H9 (cell line): ENCODE results near the gene UTS2R. TPM values are rescaled to one million over a fixed set of nuclear protein-coding genes. Genes with fewer than 3 reads are reported as not detected.
"Not testable (repeated sequence)": the region's sequence is repeated elsewhere in the genome, so short reads cannot be mapped to it uniquely, and the experiment has no call there.

Source experiments
- DNase-seq: peaks from one replicate; pipeline ENCODE4 v3.0.0-alpha.2; 2017
- H2AFZ ChIP-seq: one replicate; pipeline ENCODE4 v1.6.1; 2013; ENCODE audit warnings: mild to moderate bottlenecking, low read length, control low read depth, moderate library complexity
- H2AK5ac ChIP-seq: 2 replicates; pipeline ENCODE4 v1.6.1; 2013; ENCODE audit warnings: low read length, control low read depth, mixed read lengths; ENCODE audit not compliant: insufficient read length
- H2BK120ac ChIP-seq: one replicate; pipeline ENCODE4 v1.6.1; 2013; ENCODE audit warnings: low read depth, mild to moderate bottlenecking, low read length, control low read depth, inconsistent platforms; ENCODE audit not compliant: poor library complexity, severe bottlenecking
- H2BK12ac ChIP-seq: 2 replicates; pipeline ENCODE4 v1.6.1; 2013; ENCODE audit warnings: low read length, control low read depth, mixed read lengths, low read depth; ENCODE audit not compliant: insufficient read length
- H2BK15ac ChIP-seq: 2 replicates; pipeline ENCODE4 v1.6.1; 2013; ENCODE audit warnings: low read depth, low read length, control low read depth
- H2BK20ac ChIP-seq: one replicate; pipeline ENCODE4 v1.6.1; 2013; ENCODE audit warnings: low read depth, mild to moderate bottlenecking, low read length, control low read depth, inconsistent platforms; ENCODE audit not compliant: poor library complexity, severe bottlenecking
- H2BK5ac ChIP-seq: 2 replicates; pipeline ENCODE4 v1.6.1; 2013; ENCODE audit warnings: low read length, control low read depth, mixed read lengths; ENCODE audit not compliant: insufficient read length
- H3K14ac ChIP-seq: 2 replicates; pipeline ENCODE4 v1.6.1; 2013; ENCODE audit warnings: low read length, control low read depth; ENCODE audit not compliant: insufficient read depth
- H3K18ac ChIP-seq: 2 replicates; pipeline ENCODE4 v1.6.1; 2013; ENCODE audit warnings: low read depth, mild to moderate bottlenecking, mixed read lengths, low read length, control low read depth; ENCODE audit not compliant: insufficient read length
- H3K23ac ChIP-seq: 2 replicates; pipeline ENCODE4 v1.6.1; 2013; ENCODE audit warnings: low read length, control low read depth, mixed read lengths, low read depth; ENCODE audit not compliant: insufficient read length
- H3K23me2 ChIP-seq: 2 replicates; pipeline ENCODE4 v1.6.1; 2013; ENCODE audit warnings: low read depth, mild to moderate bottlenecking, mixed read lengths, low read length, control low read depth; ENCODE audit not compliant: insufficient read length, poor library complexity, severe bottlenecking
- H3K27ac ChIP-seq: 2 replicates; pipeline ENCODE4 v1.5.1; 2013; ENCODE audit warnings: low read length, control low read depth, mixed read lengths, low read depth; ENCODE audit not compliant: insufficient read length
- H3K27me3 ChIP-seq: 2 replicates; pipeline ENCODE4 v1.6.1; 2013; ENCODE audit warnings: low read length, control low read depth, inconsistent platforms; ENCODE audit not compliant: insufficient read depth
- H3K4ac ChIP-seq: 2 replicates; pipeline ENCODE4 v1.6.1; 2013; ENCODE audit warnings: low read depth, mild to moderate bottlenecking, control low read depth, inconsistent platforms, low read length, moderate library complexity
- H3K4me1 ChIP-seq: 2 replicates; pipeline ENCODE4 v1.6.1; 2013; ENCODE audit warnings: low read length, control low read depth, inconsistent platforms; ENCODE audit not compliant: insufficient read depth
- H3K4me2 ChIP-seq: 2 replicates; pipeline ENCODE4 v1.6.1; 2013; ENCODE audit warnings: low read length, control low read depth, mixed read lengths; ENCODE audit not compliant: insufficient read length, insufficient read depth
- H3K56ac ChIP-seq: 2 replicates; pipeline ENCODE4 v1.6.1; 2013; ENCODE audit warnings: low read depth, mild to moderate bottlenecking, mixed read lengths, low read length, control low read depth; ENCODE audit not compliant: insufficient read length
- H3K79me1 ChIP-seq: 2 replicates; pipeline ENCODE4 v1.6.1; 2013; ENCODE audit warnings: low read depth, mild to moderate bottlenecking, moderate library complexity, low read length, control low read depth, inconsistent platforms; ENCODE audit not compliant: insufficient read depth, poor library complexity, severe bottlenecking
- H3K79me2 ChIP-seq: 2 replicates; pipeline ENCODE4 v1.6.1; 2013; ENCODE audit warnings: low read length, control low read depth, inconsistent platforms; ENCODE audit not compliant: insufficient read depth
- H3K9ac ChIP-seq: 2 replicates; pipeline ENCODE4 v1.6.1; 2013; ENCODE audit warnings: low read length, control low read depth, mixed read lengths; ENCODE audit not compliant: insufficient read length; ENCODE audit errors: extremely low read depth
- H3K9me3 ChIP-seq: one replicate; pipeline ENCODE4 v1.6.1; 2013; ENCODE audit warnings: low read depth, low read length, inconsistent platforms; ENCODE audit not compliant: control insufficient read depth
- H3T11ph ChIP-seq: one replicate; pipeline ENCODE4 v1.6.1; 2013; ENCODE audit warnings: mild to moderate bottlenecking, low read length, control low read depth, inconsistent platforms
- H4K20me1 ChIP-seq: one replicate; pipeline ENCODE4 v1.6.1; 2013; ENCODE audit not compliant: control insufficient read depth, insufficient read length, insufficient read depth
- H4K5ac ChIP-seq: 2 replicates; pipeline ENCODE4 v1.6.1; 2013; ENCODE audit warnings: low read depth, mild to moderate bottlenecking, mixed read lengths, low read length, control low read depth; ENCODE audit not compliant: insufficient read length
- H4K8ac ChIP-seq: replicated peaks from 2 replicates; pipeline ENCODE4 v1.6.1; 2013; ENCODE audit warnings: low read length, control low read depth, mixed read lengths, low read depth; ENCODE audit not compliant: insufficient read length
- H4K91ac ChIP-seq: 2 replicates; pipeline ENCODE4 v1.6.1; 2013; ENCODE audit warnings: low read depth, mild to moderate bottlenecking, moderate library complexity, mixed read lengths, low read length, control low read depth; ENCODE audit not compliant: insufficient read length
- H3K27ac Mint-ChIP-seq, 3 experiments: 2 replicates in 2 of 3; 3 replicates in 1 of 3; pipeline ENCODE4 v1.8.0; 2020 to 2021; ENCODE audit warnings: mixed read lengths in 3 of 3, mild to moderate bottlenecking in 1 of 3, moderate library complexity in 1 of 3
- H3K27me3 Mint-ChIP-seq: 2 replicates; pipeline ENCODE4 v1.8.0; 2021; ENCODE audit warnings: low read depth, mild to moderate bottlenecking, moderate library complexity, mixed read lengths
- H3K36me3 Mint-ChIP-seq, 3 experiments: 2 replicates in 2 of 3; 3 replicates in 1 of 3; pipeline ENCODE4 v1.8.0; 2020 to 2021; ENCODE audit warnings: low read depth in 3 of 3, mixed read lengths in 3 of 3; ENCODE audit not compliant: insufficient read depth in 1 of 3
- H3K4me1 Mint-ChIP-seq, 2 experiments: 2 replicates each; pipeline ENCODE4 v1.8.0; 2020; ENCODE audit warnings: mixed read lengths in 2 of 2
- H3K4me3 Mint-ChIP-seq, 2 experiments: 2 replicates in 1 of 2; 3 replicates in 1 of 2; pipeline ENCODE4 v1.8.0; 2020 to 2021; ENCODE audit warnings: mild to moderate bottlenecking in 2 of 2, mixed read lengths in 2 of 2, moderate library complexity in 1 of 2
- H3K9me3 Mint-ChIP-seq, 2 experiments: 2 replicates in 1 of 2; 3 replicates in 1 of 2; pipeline ENCODE4 v1.8.0; 2020; ENCODE audit warnings: mild to moderate bottlenecking in 2 of 2, mixed read lengths in 2 of 2, moderate library complexity in 1 of 2
- CTCF ChIP-seq: fragments of 200-600 bp; sonication (generic); conservative IDR thresholded peaks from 3 replicates; pipeline ENCODE4 v1.8.0; 2021; ENCODE audit warnings: antibody characterized with exemption, mild to moderate bottlenecking
- WGBS: extraction: QIAGEN DNeasy Blood & Tissue Kit; methylation state at CpG from one replicate; pipeline ENCODE4 v1.1.7; 2013; ENCODE audit warnings: missing lambda C conversion rate, low lambda C conversion rate, mixed read lengths; ENCODE audit not compliant: insufficient read length; ENCODE audit errors: extremely low coverage; 5-methylcytosine and 5-hydroxymethylcytosine counted together
- total RNA-seq: library from RNA; stranded (reverse); gene quantifications from 2 replicates; pipeline ENCODE4 v1.2.1, GENCODE V29; 2021

The UTS2R gene
- total RNA-seq, 1 experiment from 2014 or later: 0.94 TPM

- Histone ChIP-seq H2BK15ac (no peak overlapping the region), H3K9me3 (no peaks in the 10 kb centered on the region), H4K8ac (no peak overlapping the region), H3K4me1 (no peaks in the 10 kb centered on the region), H2AFZ (no peak overlapping the region), H2BK120ac (no peak overlapping the region), H3T11ph (no peak overlapping the region), H3K79me2 (no peaks in the 10 kb centered on the region), H4K5ac (no peak overlapping the region), H2BK5ac (no peak overlapping the region), H3K56ac (no peak overlapping the region), H2BK12ac (no peak overlapping the region), H3K23me2 (no peaks in the 10 kb centered on the region), H3K79me1 (no peaks in the 10 kb centered on the region), H3K14ac (no peak overlapping the region), H3K4me2 (no peak overlapping the region), H3K27me3 (no peaks in the 10 kb centered on the region; the same call in 1 of the 2 replicates), H4K20me1 (no peaks in the 10 kb centered on the region), H3K18ac (no peak overlapping the region), H3K4ac (no peak overlapping the region), H2AK5ac (no peak overlapping the region), H3K27ac (no peak overlapping the region), H3K9ac (no peak overlapping the region), H2BK20ac (no peak overlapping the region), H3K23ac (no peak overlapping the region), H4K91ac (no peak overlapping the region)
- Mint-ChIP-seq H3K4me1 (peaks cover 7 to 17% of the 10 kb centered on the region in 2 experiments), H3K27me3 (peaks cover 19% of the 10 kb centered on the region), H3K9me3 (no peaks in the 10 kb centered on the region), H3K36me3 (no peaks in the 10 kb centered on the region), H3K4me3 (no peak overlapping the region), H3K27ac (no peak overlapping the region)
- no CpG with 5 or more reads among the region's 23 CpGs for WGBS
- DNase-seq: no peak
- no peak for TF ChIP-seq CTCF
Observed at GRCh38 chr17:82380860-82381702, 9.5 kb downstream of the UTS2R start.

GRCh38 chr17:82381703-82382009 is 10.1 kb downstream of the UTS2R start:
- no CpG with 5 or more reads among the region's 10 CpGs for WGBS
- H3K27ac Mint-ChIP-seq, H2BK12ac ChIP-seq, H3K4me1 ChIP-seq, H2AFZ ChIP-seq, H3K79me1 ChIP-seq, H3K23ac ChIP-seq, H4K91ac ChIP-seq, H3K9ac ChIP-seq, H3K79me2 ChIP-seq, H2AK5ac ChIP-seq, H3K27ac ChIP-seq, H3K14ac ChIP-seq, H2BK15ac ChIP-seq, H3K4me3 Mint-ChIP-seq, H2BK5ac ChIP-seq, H4K20me1 ChIP-seq, DNase-seq, H3K4ac ChIP-seq, H3T11ph ChIP-seq, H3K9me3 Mint-ChIP-seq, H3K36me3 Mint-ChIP-seq, H3K56ac ChIP-seq, H4K5ac ChIP-seq, H3K23me2 ChIP-seq, H3K4me2 ChIP-seq, H2BK20ac ChIP-seq, H2BK120ac ChIP-seq, H3K18ac ChIP-seq, H3K9me3 ChIP-seq, H3K27me3 ChIP-seq, H4K8ac ChIP-seq: not testable (repeated sequence)
- peaks cover 7 to 18% of the 10 kb centered on the region in 2 experiments for H3K4me1 Mint-ChIP-seq
- peaks cover 19% of the 10 kb centered on the region for H3K27me3 Mint-ChIP-seq
